AG08395 (cell line): ENCODE results near the gene ATG10.
"Not testable (repeated sequence)": the region's sequence is repeated elsewhere in the genome, so short reads cannot be mapped to it uniquely, and the experiment has no call there.

ENCODE experiments used
- DNase-seq: peaks from one replicate; pipeline ENCODE4 v3.0.0; 2012; ENCODE audit warnings: mixed read lengths, low spot score

ATG10 gene

DNA sequence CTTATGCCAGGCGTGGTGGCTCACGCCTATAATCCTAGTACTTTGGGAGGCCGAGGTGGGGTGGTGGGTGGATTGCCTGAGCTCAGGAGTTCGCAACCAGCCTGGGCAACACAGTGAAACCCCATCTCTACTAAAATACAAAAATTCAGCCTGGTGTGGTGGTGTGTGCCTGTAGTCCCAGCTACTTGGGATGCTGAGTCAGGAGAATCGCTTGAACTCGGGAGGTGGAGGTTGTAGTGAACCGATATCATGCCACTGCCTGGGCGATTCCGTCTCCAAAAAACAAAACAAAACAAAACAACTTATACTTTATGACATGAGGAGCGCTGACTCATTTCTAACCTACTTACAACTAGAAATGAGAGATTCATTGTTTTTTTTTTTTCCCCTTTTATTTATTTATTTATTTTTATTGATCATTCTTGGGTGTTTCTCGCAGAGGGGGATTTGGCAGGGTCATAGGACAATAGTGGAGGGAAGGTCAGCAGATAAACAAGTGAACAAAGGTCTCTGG lies 10.4 kb downstream of the ATG10 start:
- not testable (repeated sequence) for DNase-seq

DNA sequence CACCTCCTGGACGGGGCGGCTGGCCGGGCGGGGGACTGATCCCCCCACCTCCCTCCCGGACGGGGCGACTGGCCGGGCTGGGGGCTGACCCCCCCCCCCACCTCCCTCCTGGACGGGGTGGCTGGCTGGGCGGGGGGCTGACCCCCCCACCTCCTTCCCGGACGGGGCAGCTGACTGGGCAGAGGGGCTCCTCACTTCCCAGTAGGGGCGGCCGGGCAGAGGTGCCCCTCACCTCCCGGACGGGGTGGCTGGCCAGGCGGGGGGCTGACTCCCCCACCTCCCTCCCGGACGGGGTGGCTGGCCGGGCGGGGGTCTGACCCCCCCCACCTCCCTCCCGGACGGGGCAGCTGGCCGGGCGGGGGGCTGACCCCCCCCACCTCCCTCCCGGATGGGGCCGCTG lies 11.3 kb downstream of the ATG10 start:
- not testable (repeated sequence) for DNase-seq

DNA sequence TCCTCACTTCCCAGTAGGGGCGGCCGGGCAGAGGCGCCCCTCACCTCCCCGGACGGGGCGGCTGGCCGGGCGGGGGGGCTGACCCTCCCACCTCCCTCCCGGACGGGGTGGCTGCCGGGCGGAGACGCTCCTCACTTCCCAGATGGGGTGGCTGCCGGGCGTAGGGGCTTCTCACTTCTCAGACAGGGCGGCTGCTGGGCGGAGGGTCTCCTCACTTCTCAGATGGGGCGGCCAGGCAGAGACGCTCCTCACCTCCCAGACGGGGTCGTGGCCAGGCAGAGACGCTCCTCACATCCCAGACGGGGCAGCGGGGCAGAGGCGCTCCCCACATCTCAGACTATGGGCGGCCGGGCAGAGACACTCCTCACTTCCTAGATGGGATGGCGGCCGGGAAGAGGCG lies 11.7 kb downstream of the ATG10 start:
- DNase-seq, result not testable (repeated sequence)

DNA sequence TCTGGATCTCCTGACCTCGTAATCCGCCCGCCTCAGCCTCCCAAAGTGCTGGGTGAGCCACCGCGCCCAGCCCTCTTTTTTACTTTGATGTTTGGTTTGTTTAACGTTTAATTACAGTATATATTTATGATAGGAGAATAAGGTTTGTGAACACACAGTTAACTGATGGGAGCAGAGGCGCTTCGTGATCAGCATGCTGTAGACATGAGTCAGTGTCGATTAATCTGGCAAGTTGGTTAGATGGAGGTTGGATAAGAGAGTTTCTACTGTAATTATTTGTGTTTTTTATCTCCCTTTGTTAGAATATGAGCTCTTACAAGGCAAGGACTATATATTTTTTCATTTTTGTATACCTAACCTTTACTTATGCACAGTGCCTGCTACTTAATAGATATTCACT lies 14.3 kb downstream of the ATG10 start:
- DNase-seq, result no peak

DNA sequence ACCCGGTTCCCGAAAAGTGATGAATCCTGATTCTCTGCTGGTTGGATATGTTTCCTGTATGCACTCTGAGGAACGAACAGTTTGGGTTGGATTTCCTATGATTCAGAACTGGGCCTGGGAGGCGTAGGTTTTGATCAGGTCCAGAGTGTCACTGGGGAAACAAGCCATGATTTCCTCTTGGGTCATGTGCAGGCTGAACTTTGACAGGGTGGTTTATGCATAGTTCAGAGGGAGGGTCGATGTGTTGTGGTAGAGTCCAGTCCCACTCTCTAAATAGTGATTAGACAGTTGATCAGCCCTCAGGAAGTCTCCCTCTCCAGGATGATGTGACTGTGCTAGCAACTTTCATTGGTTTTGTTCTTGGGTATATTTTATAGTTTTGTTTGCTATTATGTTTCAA lies 17.4 kb downstream of the ATG10 start:
- no peak for DNase-seq

DNA sequence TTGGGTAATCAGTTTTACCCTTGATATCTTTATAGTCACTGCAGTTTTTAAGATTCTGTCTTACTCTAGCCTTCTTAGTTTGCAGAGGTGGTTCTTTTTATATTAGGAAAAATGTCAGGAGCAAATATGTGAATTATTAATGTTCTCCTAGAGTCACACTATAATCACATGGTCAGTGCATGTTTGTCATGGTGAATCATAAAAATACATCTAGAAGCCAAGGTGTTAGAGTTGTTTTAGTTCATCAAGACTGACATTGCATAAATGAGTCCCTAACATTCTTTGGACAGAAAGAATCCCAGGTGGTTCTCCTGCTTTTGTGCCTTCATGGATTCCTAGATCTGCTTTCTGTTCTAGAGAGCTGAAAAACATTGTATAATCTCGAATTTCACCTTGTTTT lies 22.9 kb downstream of the ATG10 start:
- DNase-seq, result no peak

DNA sequence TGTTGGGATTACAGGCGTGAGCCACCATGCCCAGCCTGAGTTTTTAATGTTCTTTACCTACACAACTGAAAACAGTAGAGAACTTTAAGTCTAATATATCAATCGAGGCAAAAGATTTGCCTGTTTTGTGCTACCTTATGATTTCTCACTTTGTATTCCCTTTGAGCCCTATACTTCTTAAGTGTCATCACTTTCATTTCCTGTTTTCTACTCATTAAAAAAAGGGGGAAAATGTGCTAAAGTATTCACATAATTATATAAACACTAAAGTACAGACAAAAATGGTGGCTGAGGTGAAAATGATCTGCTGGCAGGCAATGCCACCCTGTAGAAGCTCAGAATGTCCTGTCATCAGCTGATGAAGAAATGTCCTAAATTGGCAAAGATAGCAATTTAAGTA lies 23.6 kb downstream of the ATG10 start:
- no peak for DNase-seq

DNA sequence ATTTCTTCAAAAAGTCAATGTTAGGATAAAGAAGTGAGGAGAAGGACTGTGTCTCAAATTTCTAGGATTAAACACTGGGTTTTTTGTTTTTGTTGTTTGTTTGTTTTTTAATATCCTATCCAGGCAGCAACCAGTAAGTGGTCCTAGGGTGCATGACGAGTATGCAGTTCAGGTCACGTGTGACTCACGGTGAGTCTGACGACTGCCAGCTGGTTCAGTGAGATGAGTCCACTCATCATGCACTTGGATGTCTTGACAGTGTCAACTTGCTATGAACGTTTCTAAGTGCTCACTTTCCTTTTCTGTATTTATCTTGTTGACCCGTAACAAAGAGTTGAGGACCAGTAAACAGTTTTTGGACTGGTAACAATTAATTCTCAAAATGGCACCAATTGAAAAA lies 32.7 kb downstream of the ATG10 start:
- DNase-seq, result no peak

DNA sequence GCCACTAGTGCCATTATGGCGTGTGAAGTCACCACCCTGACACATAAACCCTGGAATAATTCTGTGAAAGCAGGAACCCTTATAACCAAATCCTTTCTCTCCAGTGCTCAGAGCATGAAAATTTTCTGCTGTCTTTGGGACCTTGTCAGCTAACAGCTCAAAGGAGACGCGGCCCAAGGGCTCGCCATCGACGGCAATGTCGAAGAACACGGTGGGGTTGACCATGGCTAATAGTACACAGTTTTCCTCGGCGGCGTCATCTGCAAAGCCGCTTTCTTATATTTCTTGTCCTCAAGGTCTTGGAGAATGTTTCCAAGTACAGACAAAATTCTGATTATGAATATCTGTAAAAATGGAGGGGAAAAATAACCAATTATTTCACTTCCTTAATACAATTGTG lies 38.0 kb downstream of the ATG10 start:
- DNase-seq, result not testable (repeated sequence)

DNA sequence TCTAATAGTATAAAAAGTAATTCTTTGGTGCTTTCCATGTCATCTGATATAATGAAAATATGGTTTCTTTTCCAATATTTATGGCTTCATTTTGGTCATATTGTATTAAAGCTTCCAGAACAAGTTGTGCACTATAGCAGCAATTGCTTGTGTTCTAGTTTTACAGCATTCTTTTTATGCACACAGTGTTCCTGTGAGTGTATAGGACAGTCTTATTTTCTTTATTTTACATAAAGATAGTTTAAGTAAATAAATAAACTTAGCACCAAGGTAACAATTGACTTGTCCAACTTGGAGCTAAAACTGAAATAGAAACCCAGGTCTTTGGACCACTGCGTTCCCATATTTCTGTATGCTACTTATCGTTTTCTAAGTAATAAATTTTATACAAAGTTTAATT lies 38.9 kb downstream of the ATG10 start:
- DNase-seq, result no peak

DNA sequence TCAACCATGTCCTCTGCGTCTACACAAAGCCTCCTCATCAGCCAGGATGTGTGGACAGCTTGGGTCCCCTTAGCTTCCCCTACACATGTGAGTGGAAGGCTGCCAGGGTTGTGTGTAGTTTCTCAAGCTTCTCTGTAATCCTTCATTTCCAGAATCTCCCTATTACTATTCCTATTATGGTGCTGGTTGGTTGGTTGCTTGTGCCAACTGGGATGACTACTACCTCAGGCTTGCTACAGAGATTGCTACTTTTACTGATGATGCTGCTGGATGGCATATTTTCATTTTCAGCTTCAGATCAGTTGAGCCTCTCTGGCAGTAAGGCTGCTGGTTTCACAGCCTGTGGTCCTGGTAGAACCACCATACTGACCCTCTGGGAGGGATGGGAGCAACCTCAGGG lies 39.9 kb downstream of the ATG10 start:
- peak; percentile 72 for DNase-seq

DNA sequence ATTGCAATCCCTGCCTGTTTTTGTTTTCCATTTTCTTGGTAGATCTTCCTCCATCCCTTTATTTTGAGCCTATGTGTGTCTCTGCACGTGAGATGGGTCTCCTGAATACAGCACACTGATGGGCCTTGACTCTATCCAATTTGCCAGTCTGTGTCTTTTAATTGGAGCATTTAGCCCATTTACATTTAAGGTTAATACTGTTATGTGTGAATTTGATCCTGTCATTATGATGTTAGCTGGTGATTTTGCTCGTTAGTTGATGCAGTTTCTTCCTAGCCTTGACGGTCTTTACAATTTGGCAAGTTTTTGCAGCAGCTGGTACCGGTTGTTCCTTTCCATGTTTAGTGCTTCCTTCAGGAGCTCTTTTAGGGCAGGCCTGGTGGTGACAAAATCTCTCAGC lies 42.8 kb downstream of the ATG10 start:
- DNase-seq, result not testable (repeated sequence)

DNA sequence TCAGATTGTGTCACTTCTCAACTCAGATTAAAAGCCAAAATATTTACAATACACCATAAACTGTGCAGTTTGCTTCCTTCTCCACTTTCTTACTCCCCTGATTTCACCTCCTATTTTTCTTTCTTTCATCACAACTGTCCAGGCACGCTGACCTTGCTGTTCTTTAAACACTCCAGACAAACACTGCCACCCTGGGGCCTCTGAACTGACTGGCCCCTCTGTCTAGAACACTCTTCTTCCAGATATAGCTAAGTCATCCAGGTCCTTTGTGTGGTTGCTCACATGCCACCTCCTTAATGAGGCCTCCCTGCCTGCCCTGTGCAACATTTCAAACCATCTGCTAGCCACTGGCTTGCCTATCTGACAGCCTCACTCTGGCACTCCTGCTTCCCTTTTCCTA lies 46.6 kb downstream of the ATG10 start:
- DNase-seq, result no peak

DNA sequence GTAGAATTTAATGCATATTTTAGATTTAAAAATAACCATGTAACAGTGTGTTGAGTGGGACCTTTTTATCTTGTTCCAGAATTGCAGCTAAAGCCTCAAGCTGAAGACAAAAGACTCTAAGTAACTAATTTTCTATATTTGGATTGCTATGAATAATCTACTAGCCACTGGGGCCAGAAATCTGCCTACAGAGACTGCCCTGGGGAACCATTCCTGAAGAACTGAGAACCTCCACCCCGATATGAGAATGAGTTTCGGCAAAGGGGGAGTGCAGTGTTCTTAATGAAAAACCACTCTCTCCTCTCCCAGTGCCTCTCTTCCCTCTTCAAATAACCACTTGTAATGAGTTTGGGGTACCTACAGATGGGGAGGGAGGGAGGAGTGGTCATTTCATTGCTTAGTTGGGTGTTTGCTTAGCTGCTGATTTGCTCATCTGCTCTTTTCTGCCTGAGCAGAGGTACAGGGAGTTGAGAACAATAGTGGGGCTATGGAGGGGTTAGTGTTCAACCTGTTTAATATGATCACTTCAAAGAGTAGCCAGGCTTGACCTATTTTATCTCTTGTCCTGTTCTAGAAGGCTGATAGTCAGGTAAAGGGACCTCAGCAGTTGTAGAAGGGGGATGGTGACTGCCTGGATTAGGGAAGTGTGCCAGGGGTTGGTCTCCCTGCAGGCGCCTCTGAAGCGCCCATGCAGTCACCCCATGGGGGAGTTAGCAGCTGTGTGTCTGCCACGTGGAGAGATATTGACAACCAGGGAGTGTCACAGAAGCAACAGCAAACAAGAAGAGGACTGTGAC lies 47.7 kb downstream of the ATG10 start:
- no peak for DNase-seq

DNA sequence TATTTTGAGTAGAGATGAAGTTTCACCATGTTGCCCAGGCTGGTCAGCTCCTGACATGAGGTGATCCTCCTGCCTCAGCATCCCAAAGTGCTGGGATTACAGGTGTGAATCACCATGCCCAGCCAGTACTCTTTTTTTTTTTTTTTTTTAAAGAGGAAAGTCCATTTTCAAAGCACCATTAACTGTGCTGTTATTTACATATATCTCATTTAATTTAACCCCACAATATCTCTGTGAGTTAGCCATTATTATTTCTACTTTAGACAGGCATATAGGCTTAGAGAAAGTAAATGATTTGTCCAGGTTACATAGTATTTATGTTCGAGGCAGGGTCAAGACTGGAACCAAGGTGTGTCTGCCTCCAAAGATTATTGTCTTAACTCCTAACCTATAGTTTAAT lies 50.7 kb downstream of the ATG10 start:
- no peak for DNase-seq

DNA sequence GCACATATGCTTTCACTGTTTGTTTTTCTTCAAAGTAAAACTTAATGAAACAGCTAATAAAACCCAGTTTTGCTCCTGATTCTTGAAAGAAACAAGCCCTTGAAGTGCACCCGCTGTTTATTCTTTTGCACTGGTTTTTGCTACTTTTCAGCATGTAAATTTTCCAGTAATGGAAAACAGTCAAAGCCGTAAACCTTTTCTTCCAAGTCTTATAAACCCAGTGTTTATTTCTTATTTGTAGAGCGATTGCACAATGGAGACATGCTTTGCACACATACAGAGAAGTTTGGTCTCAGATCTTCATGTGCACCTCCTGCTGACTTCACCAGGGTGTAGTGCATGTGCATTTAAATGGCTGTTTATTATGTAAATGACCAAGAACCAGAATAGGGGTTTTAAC lies 51.8 kb downstream of the ATG10 start:
- no peak for DNase-seq

DNA sequence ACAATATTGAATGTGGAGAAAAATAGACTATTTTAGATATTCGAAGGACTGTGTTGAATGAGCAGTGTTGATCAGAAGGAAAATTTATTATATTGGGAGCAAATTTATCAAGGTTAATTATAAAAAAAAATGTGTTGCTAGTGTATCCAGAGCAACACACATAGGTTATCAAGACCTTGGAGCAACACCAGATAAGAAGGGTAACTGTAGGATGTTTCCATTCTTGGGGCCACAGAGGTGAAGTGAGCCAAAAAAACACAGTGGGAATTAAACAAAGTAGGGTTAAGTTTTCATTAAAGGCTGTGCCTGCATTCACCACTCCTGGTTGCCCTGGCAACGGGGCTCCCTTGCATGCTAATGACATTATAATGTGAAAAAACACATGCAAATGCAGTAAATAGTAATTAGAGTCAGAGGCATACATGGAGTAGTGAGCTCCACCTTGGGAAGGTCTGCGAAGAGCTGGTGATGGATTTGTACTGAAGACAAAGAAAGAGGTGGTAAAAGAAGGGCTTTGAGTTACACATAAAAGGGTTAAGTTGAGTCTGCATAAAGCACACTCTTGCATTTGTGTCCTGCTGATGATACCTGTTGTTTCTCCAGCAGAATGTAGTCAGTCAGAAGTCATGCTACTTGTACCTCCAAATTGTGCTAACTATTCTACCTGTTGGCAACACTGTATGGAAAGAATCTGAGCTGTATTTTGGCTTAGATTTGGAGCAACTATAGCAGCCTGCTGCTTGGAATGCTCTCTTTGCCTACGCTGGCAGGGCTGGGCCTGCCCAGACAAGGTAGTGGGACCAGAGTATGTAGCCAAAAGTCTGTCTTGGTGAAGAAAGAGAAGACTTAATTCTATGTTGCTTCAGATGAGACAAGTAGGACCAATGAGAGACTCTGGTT lies 59.6 kb downstream of the ATG10 start:
- no peak for DNase-seq

DNA sequence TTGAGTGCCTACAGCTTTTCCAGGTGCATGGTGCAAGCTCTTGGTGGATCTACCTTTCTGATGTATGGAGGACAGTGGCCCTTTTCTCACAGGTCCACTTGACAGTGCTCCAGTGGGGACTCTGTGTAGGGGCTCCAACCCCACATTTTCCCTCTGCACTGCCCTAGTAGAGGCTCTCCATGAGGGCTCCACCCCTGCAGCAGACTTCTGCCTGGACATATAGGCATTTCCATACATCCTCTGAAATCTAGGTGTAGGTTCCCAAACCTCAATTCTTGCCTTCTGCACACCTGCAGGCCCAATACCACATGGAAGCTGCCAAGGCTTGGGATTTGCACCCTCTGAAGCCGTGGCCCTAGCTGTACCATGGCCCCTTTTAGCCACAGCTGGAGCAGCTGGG lies 71.1 kb downstream of the ATG10 start:
- DNase-seq, result not testable (repeated sequence)

DNA sequence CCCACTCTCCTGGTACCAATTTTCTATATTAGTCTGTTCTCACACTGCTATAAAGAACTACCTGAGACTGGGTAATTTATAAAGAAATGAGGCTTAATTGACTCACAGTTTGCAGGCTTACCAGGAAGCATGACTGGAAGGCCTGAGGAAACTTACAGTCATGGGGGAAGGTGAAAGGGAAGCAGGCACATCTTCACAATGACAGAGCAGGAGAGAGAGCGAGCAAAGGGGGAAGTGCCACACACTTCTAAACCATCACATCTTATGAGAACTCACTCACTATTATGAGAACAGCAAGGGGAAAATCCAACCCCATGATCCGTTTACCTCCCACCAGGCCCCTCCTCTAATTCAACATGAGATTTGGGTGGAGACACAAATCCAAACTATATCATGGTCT lies 72.2 kb downstream of the ATG10 start:
- DNase-seq, result no peak

DNA sequence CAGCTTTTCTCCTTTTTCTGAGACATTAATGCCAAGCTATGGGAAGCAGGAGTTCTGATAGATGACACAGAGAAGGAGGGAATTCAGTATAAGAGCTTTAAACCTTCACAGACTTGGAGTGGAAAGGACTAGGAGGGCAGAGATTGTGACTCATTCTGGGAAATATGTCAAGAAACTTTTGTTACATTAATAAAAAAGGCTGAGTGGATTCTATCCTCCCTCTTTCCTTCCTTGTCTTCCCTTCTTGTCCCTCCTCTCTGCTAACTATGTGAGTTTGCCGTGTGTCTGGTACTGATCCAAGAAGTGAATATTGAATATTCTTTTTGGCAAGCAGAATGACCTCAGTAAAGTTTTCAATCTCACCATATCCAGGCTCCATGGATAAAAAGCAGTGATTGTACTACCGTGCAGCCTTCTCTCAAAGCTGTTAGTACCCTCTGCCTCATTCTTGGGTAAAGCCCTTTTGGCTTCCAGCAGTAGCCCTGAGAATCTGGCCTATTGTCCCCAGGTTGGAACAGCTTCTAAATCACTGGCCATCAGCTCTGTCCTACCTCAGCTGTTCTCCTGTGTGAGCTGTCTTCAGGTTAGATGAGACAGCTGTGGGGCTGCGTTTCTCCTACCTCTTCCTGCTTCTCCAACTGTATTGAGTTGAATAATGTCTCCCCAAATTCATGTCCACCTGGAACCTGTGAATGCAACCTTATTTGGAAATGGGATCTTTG lies 73.9 kb downstream of the ATG10 start:
- peak; percentile 74 for DNase-seq

DNA sequence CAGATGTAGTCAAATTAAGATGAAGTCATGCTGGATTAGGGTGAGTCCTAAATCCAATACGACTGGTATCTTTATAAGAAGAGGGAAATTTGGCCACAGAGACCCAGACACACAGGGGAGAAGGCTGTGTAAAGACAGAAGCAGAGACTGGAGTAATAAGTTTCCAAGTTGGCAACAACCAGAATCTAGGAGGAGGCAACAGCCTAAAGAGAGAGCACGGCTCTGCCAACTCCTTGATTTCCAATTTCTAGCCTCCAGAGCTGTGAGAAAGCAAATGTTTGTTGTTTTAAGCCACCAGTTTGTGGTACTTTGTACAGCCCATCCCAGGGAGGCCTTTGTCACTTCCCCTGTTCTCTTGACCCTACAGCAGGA lies 74.4 kb downstream of the ATG10 start:
- no peak for DNase-seq

DNA sequence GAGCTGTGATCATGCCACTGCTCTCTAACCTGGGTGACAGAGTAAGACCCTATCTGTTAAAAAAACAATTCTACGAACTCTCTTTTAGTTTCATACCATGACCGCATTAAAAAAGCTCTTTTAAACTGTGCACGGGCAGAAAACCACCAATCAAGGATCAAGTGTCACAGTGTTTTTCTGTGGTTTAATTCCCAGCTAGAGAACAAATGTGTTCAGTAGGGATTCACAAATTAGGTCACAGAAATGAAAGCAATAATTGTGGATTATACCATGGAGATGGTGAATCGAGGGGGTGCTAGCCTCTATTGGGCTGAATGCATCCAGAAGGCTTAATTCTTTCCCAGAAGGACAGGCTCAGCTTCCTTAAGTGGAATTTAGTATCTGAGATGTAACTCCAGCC lies 79.1 kb downstream of the ATG10 start:
- DNase-seq, result no peak
